ENCODE data around the gene HIBADH.
A peak's percentile ranks its signal among the peaks of the same experiment; 100 is the strongest.

HIBADH gene

GRCh38 chr7:27665531-27665930, 2.8 kb upstream of the HIBADH start:
- Mint-ChIP-seq H3K27ac (no peak overlapping the region), H3K36me3 (ENCODE audit: low read depth) (peaks cover 8% of the 10 kb centered on the region), H3K27me3 (ENCODE audit: low read depth, poor library complexity) (peaks cover 8% of the 10 kb centered on the region), H3K4me1 (peaks cover 17% of the 10 kb centered on the region), H3K4me3 (no peak overlapping the region), H3K9me3 (peaks cover 4% of the 10 kb centered on the region)
- no peak for TF ChIP-seq CTCF (IDR thresholded peaks at IDR 0.05)
- no peak for DNase-seq

GRCh38 chr7:27663989-27664331, 1.3 kb upstream of the HIBADH start:
- TF ChIP-seq CTCF (IDR thresholded peaks at IDR 0.05): no peak
- Mint-ChIP-seq H3K4me3 (peak overlapping the region; percentile 55), H3K27ac (no peak overlapping the region), H3K9me3 (peaks cover 4% of the 10 kb centered on the region), H3K27me3 (ENCODE audit: low read depth, poor library complexity) (peaks cover 8% of the 10 kb centered on the region), H3K36me3 (ENCODE audit: low read depth) (peaks cover 22% of the 10 kb centered on the region), H3K4me1 (peaks cover 12% of the 10 kb centered on the region)
- DNase-seq: no peak

- no peak for TF ChIP-seq CTCF (IDR thresholded peaks at IDR 0.05)
- peak overlapping the region; percentile 88 for H3K4me3 Mint-ChIP-seq
- peak overlapping the region; percentile 86 for H3K27ac Mint-ChIP-seq
- no peaks in the 10 kb centered on the region for H3K9me3 Mint-ChIP-seq
- peaks cover 8% of the 10 kb centered on the region for H3K27me3 Mint-ChIP-seq (ENCODE audit: low read depth, poor library complexity)
- DNase-seq: no peak
- H3K36me3 Mint-ChIP-seq (ENCODE audit: low read depth): peaks cover 23% of the 10 kb centered on the region
- peaks cover 28% of the 10 kb centered on the region for H3K4me1 Mint-ChIP-seq
Measured at GRCh38 chr7:27661811-27662489, 733 bp downstream of the HIBADH start.

GRCh38 chr7:27656724-27657123, 6.0 kb downstream of the HIBADH start:
- H3K27me3 Mint-ChIP-seq (ENCODE audit: low read depth, poor library complexity): no peaks in the 10 kb centered on the region
- DNase-seq: no peak
- peaks cover 64% of the 10 kb centered on the region for H3K36me3 Mint-ChIP-seq (ENCODE audit: low read depth)
- no peak overlapping the region for H3K4me3 Mint-ChIP-seq
- peaks cover 34% of the 10 kb centered on the region for H3K4me1 Mint-ChIP-seq
- H3K9me3 Mint-ChIP-seq: no peaks in the 10 kb centered on the region
- H3K27ac Mint-ChIP-seq: no peak overlapping the region
- no peak for TF ChIP-seq CTCF (IDR thresholded peaks at IDR 0.05)

- Mint-ChIP-seq H3K27ac (no peak overlapping the region), H3K27me3 (ENCODE audit: low read depth, poor library complexity) (no peaks in the 10 kb centered on the region), H3K4me1 (peaks cover 29% of the 10 kb centered on the region), H3K9me3 (no peaks in the 10 kb centered on the region), H3K36me3 (ENCODE audit: low read depth) (peaks cover 59% of the 10 kb centered on the region), H3K4me3 (no peak overlapping the region)
- no peak for TF ChIP-seq CTCF (IDR thresholded peaks at IDR 0.05)
- DNase-seq: no peak
Measured at GRCh38 chr7:27655184-27655583, 7.5 kb downstream of the HIBADH start.

GRCh38 chr7:27652518-27652917, 10.2 kb downstream of the HIBADH start:
- Mint-ChIP-seq H3K36me3 (ENCODE audit: low read depth) (peaks cover 64% of the 10 kb centered on the region), H3K9me3 (no peaks in the 10 kb centered on the region), H3K27ac (no peak overlapping the region), H3K27me3 (ENCODE audit: low read depth, poor library complexity) (no peaks in the 10 kb centered on the region), H3K4me1 (peaks cover 18% of the 10 kb centered on the region), H3K4me3 (no peak overlapping the region)
- no peak for DNase-seq
- no peak for TF ChIP-seq CTCF (IDR thresholded peaks at IDR 0.05)

Data from nephron progenitor cell (in vitro differentiated cells).